PFSK-1 (cell line): Measurements from ENCODE around the gene SOX3. TPM values are rescaled to one million over a fixed set of nuclear protein-coding genes. Genes with fewer than 3 reads are reported as not detected.

Source experiments
- FOXP2 ChIP-seq: optimal IDR thresholded peaks from 2 replicates; pipeline ENCODE3; 2011; ENCODE audit warnings: borderline replicate concordance, control low read depth, inconsistent platforms; ENCODE audit not compliant: insufficient read depth; ENCODE audit errors: extremely low read length, extremely low read depth
- POLR2AphosphoS5 ChIP-seq: IDR thresholded peaks from 2 replicates; pipeline ENCODE4 v1.6.1; 2012; ENCODE audit warnings: low read depth, mild to moderate bottlenecking, control low read depth, low read length, moderate library complexity
- REST ChIP-seq, 2 experiments: IDR thresholded peaks; 2 replicates each; pipeline versions ENCODE4 v1.6.1 to v1.8.0; 2011 to 2012; ENCODE audit warnings: low read depth in 2 of 2, low read length in 2 of 2, control low read depth in 1 of 2, inconsistent platforms in 1 of 2, mild to moderate bottlenecking in 1 of 2, moderate library complexity in 1 of 2; ENCODE audit not compliant: insufficient read depth in 1 of 2
- SIN3A ChIP-seq: IDR thresholded peaks from 2 replicates; pipeline ENCODE4 v1.6.1; 2012; ENCODE audit warnings: mild to moderate bottlenecking, low read length, moderate library complexity, borderline replicate concordance; ENCODE audit not compliant: insufficient read depth
- TAF1 ChIP-seq: IDR thresholded peaks from 2 replicates; pipeline ENCODE4 v1.6.1; 2012; ENCODE audit warnings: low read length, control low read depth, borderline replicate concordance; ENCODE audit not compliant: insufficient read depth
- polyA plus RNA-seq: library from polyadenylated mRNA; unstranded; fragments of >200 nt; gene quantifications from one replicate; pipeline ENCODE4 v1.2.1, GENCODE V29; 2012; ENCODE audit warnings: low read depth, missing spikeins; ENCODE audit not compliant: insufficient read length

The SOX3 gene
- not detected for polyA plus RNA-seq

- TF ChIP-seq REST (IDR thresholded peaks at IDR 0.05; ENCODE audit: insufficient read depth in 1 of 2, low read depth in 2 of 2, low read length in 2 of 2) (no peak), FOXP2 (no peak), SIN3A (no peak), POLR2AphosphoS5 (no peak), TAF1 (no peak)
These were observed at the start of gene SOX3 for GRCh38 chrX:140504371-140505324. Gene SOX3 (minus strand): TSS chrX:140505069. CDS start chrX:140505060, 9 bp downstream.

GRCh38 chrX:140548985-140549384, 44.1 kb upstream of the SOX3 start:
- TF ChIP-seq SIN3A: no peak
- TF ChIP-seq FOXP2: no peak

- TF ChIP-seq REST (IDR thresholded peaks at IDR 0.05; ENCODE audit: insufficient read depth in 1 of 2, low read depth in 2 of 2, low read length in 2 of 2) (no peak), POLR2AphosphoS5 (no peak), FOXP2 (no peak), TAF1 (no peak)
These were observed 21.3 kb upstream of the SOX3 start for GRCh38 chrX:140526171-140526570.

- no peak for TF ChIP-seq POLR2AphosphoS5
- TF ChIP-seq REST (IDR thresholded peaks at IDR 0.05; ENCODE audit: insufficient read depth in 1 of 2, low read depth in 2 of 2, low read length in 2 of 2): no peak
- TF ChIP-seq SIN3A: no peak
- TF ChIP-seq TAF1: no peak
- TF ChIP-seq FOXP2: no peak
These were observed 20.6 kb upstream of the SOX3 start for GRCh38 chrX:140525448-140525847.

- TF ChIP-seq POLR2AphosphoS5 (no peak), SIN3A (no peak), TAF1 (no peak), FOXP2 (no peak), REST (IDR thresholded peaks at IDR 0.05; ENCODE audit: insufficient read depth in 1 of 2, low read depth in 2 of 2, low read length in 2 of 2) (no peak)
These were observed 19.7 kb upstream of the SOX3 start for GRCh38 chrX:140524556-140524955.
